HG03103 (cell line): Measurements from ENCODE around the gene PBX1.

ENCODE experiments used
- ATAC-seq: cut with Tn5 transposase; IDR thresholded peaks from one replicate; pipeline ENCODE4 v1.9.1; 2021; ENCODE audit warnings: low read depth; ENCODE audit not compliant: unreplicated experiment

Gene PBX1

DNA sequence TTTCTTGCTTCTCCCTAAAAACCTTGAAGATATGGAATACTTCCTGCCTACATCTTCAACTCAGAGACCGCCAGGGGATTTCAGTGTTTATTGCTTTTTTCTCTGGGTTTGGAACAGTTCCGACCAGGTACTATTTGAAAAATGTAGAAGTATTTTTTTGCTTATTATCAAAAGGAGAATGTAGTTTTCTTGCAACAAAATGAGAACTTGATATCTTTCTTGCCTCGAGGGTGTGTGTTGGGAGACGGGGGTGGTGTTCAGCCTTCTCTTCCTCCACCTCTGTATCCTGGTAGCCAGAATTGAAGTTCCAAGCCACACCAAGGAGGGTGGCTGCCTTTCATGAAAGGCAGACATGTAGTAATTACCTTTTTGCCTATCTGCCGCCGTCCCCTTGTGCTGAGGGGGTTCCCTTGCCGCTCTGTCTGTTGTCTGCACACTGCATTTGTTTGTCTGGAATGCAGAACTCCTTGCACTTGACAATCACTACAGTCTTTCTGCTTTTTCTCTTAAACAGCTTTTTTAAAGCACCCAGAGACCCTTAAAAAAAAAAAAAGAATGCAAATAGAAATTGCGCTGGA is 212.1 kb downstream of the PBX1 start:
- ATAC-seq: no peak

DNA sequence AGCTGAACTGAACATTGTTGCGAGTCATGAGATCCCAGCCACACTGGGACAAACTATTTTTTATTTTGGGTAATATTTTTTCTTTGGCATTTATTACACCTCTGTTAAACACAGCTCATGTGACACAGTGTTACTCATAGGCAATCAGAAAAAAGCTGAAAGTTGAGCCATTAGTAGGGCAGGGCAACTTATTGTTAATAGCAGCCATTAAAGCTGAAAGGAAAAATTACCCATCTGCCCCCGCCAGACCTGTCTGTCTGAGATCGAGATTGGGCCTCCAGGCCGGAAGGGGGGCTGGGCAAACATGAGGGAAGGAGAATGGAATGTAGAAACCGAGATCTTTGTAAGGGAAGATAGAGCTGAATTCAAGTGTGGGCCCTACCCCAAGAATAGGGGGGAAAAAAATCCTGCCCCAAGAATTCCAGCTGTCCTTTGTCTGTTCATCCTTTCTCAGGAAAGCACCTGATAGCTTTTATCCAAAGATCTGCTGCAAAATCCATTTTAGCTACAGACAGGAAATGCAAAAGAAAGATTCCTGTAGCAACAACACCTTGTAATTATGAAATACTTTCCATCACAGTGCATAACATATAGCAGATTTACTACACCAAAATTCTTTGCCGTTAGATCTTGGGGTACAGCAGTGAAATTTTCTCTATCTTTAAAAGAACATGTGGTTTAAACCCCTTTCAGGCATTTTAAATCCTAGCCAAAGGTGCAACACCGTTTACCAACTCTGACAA is 212.8 kb downstream of the PBX1 start:
- no peak for ATAC-seq

DNA sequence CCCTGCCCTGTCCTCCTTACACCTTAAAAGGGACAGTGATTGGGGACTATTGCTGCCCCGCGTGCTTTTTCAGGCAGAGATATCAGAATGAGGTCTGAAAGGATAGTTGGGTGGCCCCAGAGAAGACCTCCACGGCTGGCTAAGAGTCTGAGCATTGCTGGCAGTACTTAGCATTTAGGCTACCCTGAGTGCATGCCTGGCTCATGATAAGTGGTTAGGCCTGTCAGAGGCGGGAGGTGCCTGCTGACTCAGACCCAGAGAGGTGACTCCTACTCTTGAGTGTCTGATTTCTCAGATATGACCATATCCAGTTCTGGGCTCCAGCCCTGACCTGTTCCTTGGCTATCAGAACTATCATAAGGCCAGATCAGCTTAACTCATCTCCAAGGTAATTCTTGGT is 213.7 kb downstream of the PBX1 start:
- ATAC-seq: no peak

DNA sequence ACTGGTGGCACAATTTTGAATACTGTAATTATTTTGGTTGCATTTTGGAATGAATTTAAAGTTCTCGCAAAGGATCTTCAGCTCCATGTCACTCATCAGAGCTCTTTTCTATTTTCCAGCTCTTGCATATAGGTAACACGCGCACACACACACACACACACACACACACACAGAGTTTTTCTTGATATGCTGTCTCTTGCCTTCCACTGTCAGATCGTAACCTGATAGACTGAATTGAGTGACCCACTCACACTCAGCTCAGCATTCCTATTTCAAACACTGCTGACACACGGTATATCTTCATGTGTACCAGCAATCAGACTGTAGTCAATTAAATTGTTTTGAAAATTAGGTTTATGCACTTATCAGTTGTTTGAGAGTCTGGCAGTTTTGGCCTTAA is 214.1 kb downstream of the PBX1 start:
- ATAC-seq: no peak

DNA sequence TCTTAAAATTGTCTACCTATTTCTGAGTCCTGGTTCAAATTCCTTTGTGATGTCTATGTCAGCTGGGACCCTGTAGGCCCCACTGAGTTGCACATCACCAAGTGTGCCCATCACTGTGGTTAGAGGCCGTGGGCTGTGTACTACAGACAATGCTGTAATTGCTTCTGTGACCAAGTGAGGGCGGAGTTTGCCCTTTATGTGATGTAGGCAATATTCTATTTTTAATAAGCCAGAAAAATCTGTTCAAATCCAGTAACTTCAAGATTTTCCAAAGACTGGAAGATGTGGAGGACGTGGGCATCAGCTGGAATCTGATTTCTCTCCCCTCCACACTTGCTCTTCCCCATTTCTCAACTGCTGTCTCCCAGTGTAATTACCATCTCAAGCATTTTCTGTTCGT is 215.4 kb downstream of the PBX1 start:
- ATAC-seq: no peak

DNA sequence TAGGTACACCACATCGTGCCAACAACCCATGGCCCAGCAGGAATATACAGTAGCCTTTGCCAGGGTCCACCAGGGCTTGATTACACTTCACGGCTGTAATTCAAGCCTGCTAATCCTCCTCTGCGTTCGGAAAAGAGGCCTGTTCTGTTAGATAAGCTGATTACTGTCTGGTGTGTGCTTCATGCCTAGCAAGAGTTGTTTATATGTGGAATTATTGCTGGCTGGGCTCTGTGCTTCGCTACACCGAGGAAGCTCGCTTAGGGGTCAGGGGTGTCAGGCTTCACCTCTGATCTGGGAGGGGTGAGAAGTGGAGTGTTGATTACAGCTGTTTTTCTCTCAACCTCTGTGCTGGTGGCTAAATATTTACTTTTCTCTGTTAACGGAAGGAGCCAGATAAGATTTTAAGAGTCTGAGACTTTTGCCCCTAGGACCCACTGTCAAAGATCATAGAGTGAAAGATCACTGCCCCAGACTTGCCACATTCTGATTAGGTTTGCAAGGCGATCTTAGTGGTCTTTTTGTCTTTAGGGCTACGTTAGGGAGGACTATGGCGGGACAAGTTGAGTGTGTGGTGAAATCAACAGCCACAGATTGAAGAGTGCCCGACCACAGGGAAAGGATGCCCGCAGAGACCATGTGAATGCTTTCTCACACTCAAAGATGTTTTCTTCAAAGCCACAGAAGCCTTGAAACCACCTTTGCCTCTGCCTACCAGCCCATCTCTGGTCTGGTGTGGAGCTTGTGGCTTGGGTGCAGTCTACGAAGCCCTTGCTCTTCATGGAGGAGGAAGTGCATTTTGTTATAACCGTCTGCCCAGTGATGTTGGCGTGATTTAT is 216.1 kb downstream of the PBX1 start:
- no peak for ATAC-seq

DNA sequence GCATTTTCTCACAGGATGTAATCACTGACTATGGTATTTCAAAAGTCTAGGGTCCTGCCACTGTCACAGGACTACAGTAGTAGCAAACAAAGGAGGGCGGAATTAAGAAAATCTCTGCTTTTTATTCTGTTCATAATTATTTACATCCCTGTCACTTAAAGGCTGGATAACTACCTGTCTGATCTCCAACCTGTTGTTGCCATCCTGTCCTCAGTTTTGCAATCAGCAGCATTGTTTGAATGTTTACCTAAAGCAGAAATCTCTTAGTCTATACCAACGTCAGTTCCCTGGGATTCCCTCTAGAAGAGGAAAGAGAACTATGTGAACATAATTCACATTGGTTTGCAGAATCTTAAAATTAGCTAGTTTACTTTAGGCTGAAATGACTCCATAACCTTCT is 218.5 kb downstream of the PBX1 start:
- no peak for ATAC-seq

DNA sequence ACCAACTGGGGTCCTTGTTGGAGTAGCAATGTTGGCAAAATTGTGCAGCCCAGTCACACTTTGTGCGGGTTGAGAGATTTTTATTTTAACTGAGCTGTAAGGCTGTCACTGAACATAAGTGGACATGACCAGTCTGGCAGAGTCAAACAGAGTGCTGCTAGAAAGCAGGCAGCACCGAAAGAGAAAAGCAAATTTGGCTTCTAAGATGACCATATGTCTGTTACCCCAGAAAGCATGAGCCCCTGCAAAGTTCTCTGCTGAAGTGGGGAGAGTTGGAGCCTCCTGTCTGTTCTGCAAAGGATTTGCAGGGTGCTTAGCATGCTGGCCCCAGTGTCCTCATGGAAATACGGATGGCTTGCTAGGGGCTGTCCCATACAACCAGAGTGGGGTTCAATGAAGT is 220.4 kb downstream of the PBX1 start:
- no peak for ATAC-seq

DNA sequence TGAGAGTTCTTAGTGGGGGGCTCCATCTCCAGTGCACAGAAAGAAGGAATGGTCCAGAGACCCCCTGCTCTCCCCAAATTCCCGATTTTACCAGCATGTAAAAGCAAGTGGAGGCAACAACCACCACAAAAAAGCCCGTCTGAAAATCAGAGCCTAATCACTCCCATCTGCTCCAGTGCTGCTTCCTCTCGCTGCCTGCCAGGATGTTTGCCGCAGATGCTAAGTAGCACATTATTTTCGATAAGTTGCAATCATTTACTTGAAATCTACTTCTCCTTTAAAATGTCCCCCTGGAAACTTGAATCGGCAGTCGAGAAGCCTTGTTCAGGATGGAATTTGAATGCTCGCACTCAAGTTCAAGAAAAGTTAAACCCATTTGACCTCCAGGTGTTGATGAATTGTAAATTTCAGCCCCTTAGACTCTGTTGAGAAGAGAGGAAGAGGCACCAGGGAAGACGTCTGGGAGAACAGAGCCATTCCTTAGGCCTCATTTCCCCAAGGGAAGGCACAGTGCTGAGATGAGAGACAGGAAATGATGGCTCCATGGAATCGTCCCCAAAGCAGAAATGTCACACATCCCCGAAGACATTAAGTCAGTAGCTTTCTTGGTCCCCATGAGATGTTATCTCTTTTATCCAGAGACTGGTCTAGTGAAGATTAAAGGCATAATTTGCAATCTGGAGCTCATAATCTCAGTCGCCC is 221.3 kb downstream of the PBX1 start:
- ATAC-seq: no peak

DNA sequence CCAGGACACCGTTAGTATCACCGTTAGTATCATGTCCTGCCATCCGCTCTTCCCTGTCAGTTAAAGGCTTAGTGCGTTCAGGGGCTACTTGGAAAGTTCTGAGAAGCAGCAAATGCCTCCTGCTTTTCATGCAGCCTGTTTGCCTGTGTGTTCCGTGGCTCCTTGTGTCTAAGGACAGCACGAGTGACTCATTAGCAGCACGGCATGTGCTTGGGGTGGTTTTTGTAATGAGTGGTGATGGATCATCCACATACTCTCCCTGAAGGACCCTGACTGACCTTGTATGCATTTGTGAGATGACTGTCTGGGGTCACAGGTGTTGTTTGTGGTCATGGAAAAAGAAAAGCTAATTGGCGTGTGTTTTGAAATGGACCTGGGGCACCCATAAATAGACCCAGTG is 221.9 kb downstream of the PBX1 start:
- no peak for ATAC-seq

DNA sequence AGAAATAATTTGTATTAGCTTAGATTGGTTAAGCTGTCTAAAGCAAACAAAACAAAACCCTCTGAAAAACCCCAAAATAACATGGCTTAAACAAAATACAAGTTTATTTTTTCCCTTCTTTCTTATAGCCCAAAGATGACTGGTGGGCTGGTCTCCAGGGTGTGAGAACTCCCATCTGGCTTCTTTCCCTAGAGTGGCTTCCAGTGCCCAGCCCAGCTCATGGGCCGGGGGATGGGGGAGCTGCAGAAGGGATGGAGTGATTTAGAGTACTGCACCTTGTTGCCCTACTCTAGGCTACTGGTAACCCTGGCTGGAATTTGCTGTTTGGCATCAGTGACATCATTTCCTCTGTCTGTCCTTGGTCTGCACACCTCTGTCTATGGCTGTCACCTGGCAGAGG is 223.0 kb downstream of the PBX1 start:
- no peak for ATAC-seq

DNA sequence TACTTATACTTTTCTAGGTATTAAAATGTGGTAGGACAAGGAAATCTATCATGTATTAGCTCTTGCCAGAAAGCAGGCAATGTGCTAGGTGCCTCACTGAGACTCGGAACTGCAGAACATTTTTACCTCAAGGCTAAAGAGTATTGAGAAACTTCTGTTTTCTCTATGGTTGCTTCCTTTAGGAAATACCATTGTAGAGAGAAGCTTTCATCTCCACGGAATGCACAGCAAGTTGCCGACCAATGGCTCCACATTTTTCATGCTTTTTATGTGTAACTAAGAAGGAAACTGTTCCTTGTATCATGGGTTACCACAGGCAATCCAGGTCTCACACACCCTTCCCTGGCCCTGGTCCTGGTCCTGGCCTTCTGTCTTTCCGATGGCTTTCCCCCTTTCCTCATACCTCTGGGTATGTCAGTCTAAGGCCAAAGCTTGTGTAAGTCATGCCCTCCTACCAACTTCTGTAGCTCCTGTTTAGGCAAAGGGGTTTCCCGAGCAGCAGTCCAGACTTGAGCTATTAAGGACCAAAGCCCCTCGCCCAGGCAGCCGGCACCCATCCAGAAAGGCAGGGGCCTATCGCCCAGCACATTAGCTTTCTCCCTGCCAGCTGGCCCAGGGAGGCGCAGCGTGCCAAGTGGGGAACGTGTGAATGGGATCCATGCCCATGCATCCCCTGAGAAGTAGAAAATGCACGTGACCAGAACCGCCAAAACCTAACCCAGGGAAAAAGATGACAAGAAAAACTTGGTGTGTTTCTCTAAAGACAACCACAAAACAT is 225.0 kb downstream of the PBX1 start:
- ATAC-seq: no peak

DNA sequence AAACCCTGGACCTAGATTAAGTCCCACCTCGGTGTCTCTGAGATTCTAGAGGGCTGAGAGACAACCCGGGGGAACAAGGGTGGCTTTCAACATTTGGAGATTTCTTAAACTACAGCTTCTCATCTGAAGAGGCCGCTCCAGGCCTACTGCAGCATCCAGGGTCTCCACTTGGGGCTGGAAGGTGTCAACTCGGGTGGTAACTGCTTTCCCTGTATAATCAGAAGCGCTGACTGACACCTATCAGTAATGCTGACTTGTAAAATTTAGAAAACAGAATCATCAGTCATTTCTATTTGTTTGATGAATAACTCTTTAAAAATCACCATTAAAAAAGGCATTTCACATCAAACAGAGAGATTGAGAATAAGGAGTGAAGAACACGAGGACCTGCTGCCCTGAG is 226.0 kb downstream of the PBX1 start:
- no peak for ATAC-seq

DNA sequence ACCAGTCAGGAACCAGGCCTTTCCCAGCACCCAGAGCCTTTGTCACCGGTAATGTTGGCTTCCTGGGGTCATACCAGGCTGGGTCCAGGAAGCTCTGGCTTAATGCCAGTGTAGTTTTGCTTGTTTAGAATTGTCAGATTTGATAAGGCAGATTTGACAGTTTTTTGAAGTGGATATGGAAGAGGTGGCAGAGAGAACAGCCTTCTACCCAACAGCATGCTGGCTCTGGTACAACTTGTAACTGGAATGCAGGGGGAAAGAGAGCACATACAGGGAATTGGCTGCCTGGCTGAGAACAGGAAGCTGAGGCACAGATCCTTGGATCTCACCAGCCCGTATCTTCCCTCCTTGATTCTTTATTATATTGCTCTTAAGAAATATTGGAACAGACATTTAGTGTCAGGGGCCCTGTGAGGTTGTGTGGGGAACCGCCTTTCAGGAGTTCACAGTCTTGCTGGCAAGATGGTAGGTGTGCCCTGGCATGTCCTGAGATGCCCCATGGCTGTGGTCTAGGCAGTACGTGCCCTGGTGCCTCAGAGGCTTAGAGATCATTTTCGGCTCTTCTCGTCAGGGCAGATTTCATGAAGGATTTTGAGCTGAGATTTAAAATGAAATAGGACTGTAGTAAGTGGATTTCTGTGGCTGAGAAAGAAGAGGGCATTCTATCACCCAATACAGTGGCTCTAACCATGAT is 227.0 kb downstream of the PBX1 start:
- no peak for ATAC-seq

DNA sequence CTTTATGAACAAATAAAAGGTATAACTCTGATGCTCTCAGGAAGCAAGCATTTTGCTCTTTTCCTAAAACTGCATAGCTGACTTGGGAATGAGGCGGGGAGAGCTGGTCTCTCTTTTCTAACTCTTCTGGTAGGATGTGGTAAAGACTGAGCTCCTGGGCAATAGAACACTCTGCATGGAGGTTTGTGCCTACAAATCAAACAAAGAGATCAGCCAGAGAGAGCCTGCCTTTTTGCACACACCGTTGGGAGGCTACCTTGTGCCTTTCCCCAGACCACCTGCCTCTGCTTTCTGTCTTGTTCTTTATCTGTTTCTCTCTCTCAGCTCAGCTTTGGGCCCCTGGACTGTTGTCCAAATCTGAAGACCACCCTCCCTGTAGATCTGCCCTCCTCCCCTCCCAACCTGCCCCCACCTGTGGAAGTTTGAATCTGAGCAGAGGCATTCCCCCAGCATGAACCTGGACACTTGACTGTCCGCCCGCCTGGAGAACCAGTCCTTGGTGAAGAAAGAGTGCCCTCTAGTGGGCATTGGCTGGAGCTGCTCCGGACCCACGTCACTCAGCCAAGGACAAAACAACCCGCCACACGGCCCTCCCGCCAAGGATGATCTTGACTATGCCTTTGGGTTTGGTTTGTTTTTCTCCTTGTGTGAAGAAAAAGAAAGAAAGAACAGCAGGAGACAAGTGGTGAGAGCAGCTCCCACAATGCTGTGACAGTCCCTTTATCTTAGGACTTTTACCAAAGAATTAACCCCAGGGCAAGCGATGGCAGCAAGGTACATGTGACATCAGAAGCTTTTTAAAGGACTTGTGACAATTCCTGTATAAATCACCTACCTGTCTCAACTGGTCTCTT is 228.2 kb downstream of the PBX1 start:
- ATAC-seq: peak; percentile 86

DNA sequence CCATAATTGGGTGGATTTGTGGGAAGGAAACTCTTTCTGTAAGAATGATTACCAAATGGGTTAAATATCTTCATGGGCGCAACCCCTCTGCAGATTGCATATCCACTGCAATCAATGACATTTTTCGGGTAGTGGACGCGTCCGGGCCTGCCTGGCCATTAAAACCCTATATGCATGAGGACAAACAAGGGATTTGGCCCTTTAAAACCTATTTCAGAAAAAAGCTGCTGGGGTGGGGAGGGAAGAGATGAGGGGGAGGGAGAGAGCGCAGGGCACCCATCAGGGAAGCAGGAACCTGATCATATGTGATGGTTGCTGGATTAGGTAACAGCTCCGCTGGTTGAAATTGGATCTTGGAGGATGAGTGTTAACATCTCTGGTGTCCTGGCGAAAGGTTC is 228.8 kb downstream of the PBX1 start:
- no peak for ATAC-seq

DNA sequence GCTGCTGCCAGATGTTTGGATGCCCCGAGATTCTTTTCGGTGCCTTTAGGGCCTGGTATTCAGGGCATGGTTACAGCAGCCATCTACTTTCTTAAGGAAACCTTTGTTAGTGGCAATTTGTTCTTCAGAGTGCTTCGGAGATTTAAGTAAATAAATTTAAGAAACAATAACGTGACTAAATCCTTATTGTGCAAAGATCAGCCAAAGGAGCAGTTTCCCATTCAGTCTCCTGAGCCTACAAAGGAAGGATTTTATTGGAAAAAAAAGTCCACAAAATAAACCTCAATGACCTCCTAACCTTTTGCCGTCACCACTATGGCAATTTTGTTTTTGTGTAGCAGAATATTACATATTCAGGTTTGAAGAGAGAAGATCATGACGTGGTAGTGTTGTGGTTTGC is 231.1 kb downstream of the PBX1 start:
- no peak for ATAC-seq

DNA sequence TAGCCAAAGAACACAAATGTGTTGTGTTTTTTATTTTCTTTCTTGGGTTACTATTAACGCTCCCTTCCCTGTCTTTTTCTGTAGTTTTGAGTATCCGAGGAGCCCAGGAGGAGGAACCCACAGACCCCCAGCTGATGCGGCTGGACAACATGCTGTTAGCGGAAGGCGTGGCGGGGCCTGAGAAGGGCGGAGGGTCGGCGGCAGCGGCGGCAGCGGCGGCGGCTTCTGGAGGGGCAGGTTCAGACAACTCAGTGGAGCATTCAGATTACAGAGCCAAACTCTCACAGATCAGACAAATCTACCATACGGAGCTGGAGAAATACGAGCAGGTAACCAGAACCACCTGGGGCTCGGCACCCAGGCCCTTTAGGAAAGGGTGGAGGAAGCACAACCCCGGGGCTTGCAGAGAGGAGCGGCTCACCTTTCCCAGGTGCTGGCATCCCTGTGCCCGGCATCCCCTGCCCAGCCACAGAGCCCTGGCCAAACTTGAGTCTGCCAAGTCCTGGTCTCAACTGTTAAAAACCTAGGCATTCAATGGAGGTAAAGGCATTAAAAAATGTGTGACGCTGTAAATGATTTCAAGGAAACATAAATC is 233.5 kb downstream of the PBX1 start:
- no peak for ATAC-seq

DNA sequence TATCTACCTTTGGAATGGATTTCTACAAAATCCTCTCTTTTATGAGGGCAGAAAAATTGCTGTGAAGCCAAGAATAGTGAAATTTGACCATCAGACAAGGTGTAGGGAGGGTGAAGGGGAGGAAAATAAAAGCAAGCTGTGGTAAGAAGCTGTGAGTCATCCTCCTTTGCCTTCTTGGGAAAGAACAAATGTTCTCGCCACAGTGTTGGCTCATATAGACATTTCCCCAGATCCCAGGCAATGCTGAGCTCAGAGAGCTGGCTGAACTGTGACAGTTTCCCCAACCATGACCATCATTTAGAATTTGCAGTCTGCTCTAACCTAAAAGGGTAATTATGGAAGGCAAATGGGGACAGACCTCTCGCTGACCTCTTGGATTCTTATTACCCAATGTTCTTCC is 235.4 kb downstream of the PBX1 start:
- no peak for ATAC-seq
